Smooth muscle cell (in vitro differentiated cells): ENCODE data around the gene FAM89A. TPM values are rescaled to one million over a fixed set of nuclear protein-coding genes. Genes with fewer than 3 reads are reported as not detected.
A peak's percentile ranks its signal among the peaks of the same experiment; 100 is the strongest.

ENCODE experiments used
- DNase-seq: peaks from one replicate; lab custom pipeline; 2025; ENCODE audit not compliant: unreplicated experiment; lab: John Stamatoyannopoulos, UW
- H2AFZ ChIP-seq: fragments of 200-600 bp; sonication (generic); 2 replicates; pipeline ENCODE4 v1.6.0; 2016; ENCODE audit warnings: antibody characterized with exemption, low read depth, mild to moderate bottlenecking
- H3F3A ChIP-seq: fragments of 200-600 bp; sonication (generic); 2 replicates; pipeline ENCODE4 v1.6.0; 2017; ENCODE audit warnings: antibody characterized with exemption, low read depth
- H3K27ac ChIP-seq: fragments of 200-600 bp; sonication (generic); 2 replicates; pipeline ENCODE4 v1.5.1; 2016; ENCODE audit warnings: low read depth, mild to moderate bottlenecking
- H3K27me3 ChIP-seq: fragments of 200-600 bp; sonication (generic); 2 replicates; pipeline ENCODE4 v1.6.1; 2016; ENCODE audit warnings: low read depth, mild to moderate bottlenecking
- H3K36me3 ChIP-seq: fragments of 200-600 bp; sonication (generic); 2 replicates; pipeline ENCODE4 v1.5.1; 2016; ENCODE audit warnings: low read depth
- H3K4me1 ChIP-seq: fragments of 200-600 bp; sonication (generic); 2 replicates; pipeline ENCODE4 v1.5.1; 2016; ENCODE audit warnings: low read depth
- H3K4me2 ChIP-seq: fragments of 200-600 bp; sonication (generic); 2 replicates; pipeline ENCODE4 v1.6.0; 2016; ENCODE audit warnings: mild to moderate bottlenecking
- H3K4me3 ChIP-seq: fragments of 200-600 bp; sonication (generic); 2 replicates; pipeline ENCODE4 v1.5.1; 2016; ENCODE audit warnings: mild to moderate bottlenecking
- H3K79me2 ChIP-seq: fragments of 200-600 bp; sonication (generic); 2 replicates; pipeline ENCODE4 v1.6.0; 2016; ENCODE audit warnings: low read depth, mild to moderate bottlenecking
- H3K9ac ChIP-seq: fragments of 200-600 bp; sonication (generic); 2 replicates; pipeline ENCODE4 v1.6.0; 2016; ENCODE audit warnings: low read depth
- H3K9me3 ChIP-seq: fragments of 200-600 bp; sonication (generic); replicated peaks from 2 replicates; pipeline ENCODE4 v1.5.1; 2016; ENCODE audit warnings: low read depth
- H4K20me1 ChIP-seq: fragments of 200-600 bp; sonication (generic); 2 replicates; pipeline ENCODE4 v1.6.0; 2016; ENCODE audit warnings: low read depth
- WGBS: methylation state at CpG from one replicate; pipeline ENCODE4 v1.1.7; 2016; ENCODE audit warnings: low lambda C conversion rate; 5-methylcytosine and 5-hydroxymethylcytosine counted together
- polyA plus RNA-seq: library from polyadenylated mRNA; unstranded; fragments of >200 nt; fragmentation: Nextera tagmentation; extraction: Ambion mirVana; gene quantifications from 2 replicates; pipeline ENCODE4 v1.2.1, GENCODE V29; 2016
- total RNA-seq: library from RNA; depleted of rRNA; stranded (reverse); fragments of >200 nt; gene quantifications from 2 replicates; pipeline ENCODE4 v1.2.3, GENCODE V29; 2014
- TF ChIP-seq, protein P1 (sequence below): fragments of 200-600 bp; sonication (generic); IDR thresholded peaks from 2 replicates; pipeline ENCODE4 v1.5.1; 2017; ENCODE audit warnings: borderline replicate concordance, mild to moderate bottlenecking, antibody characterized with exemption; ENCODE audit not compliant: insufficient read depth, poor library complexity, severe bottlenecking

The FAM89A gene
- total and polyA plus RNA-seq, 2 experiments from 2014 or later = 34.9 to 45.3 TPM

GRCh38 chr1:231016966-231017365 is 23.1 kb downstream of the FAM89A start:
- WGBS = 85% methylated on average over 5 of the region's 5 CpGs
- Histone ChIP-seq H3K27ac (peak overlapping the region; percentile 28), H2AFZ (no peak overlapping the region), H3K4me2 (no peak overlapping the region), H4K20me1 (peaks cover 27% of the 10 kb centered on the region), H3K36me3 (peaks cover 3% of the 10 kb centered on the region), H3K4me3 (no peak overlapping the region), H3K79me2 (no peaks in the 10 kb centered on the region), H3K4me1 (no peaks in the 10 kb centered on the region), H3K9me3 (no peaks in the 10 kb centered on the region), H3F3A (no peaks in the 10 kb centered on the region), H3K9ac (no peak overlapping the region), H3K27me3 (no peaks in the 10 kb centered on the region)
- no peak for DNase-seq
- TF ChIP-seq, protein P1, sequence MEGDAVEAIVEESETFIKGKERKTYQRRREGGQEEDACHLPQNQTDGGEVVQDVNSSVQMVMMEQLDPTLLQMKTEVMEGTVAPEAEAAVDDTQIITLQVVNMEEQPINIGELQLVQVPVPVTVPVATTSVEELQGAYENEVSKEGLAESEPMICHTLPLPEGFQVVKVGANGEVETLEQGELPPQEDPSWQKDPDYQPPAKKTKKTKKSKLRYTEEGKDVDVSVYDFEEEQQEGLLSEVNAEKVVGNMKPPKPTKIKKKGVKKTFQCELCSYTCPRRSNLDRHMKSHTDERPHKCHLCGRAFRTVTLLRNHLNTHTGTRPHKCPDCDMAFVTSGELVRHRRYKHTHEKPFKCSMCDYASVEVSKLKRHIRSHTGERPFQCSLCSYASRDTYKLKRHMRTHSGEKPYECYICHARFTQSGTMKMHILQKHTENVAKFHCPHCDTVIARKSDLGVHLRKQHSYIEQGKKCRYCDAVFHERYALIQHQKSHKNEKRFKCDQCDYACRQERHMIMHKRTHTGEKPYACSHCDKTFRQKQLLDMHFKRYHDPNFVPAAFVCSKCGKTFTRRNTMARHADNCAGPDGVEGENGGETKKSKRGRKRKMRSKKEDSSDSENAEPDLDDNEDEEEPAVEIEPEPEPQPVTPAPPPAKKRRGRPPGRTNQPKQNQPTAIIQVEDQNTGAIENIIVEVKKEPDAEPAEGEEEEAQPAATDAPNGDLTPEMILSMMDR = no peak

DNA sequence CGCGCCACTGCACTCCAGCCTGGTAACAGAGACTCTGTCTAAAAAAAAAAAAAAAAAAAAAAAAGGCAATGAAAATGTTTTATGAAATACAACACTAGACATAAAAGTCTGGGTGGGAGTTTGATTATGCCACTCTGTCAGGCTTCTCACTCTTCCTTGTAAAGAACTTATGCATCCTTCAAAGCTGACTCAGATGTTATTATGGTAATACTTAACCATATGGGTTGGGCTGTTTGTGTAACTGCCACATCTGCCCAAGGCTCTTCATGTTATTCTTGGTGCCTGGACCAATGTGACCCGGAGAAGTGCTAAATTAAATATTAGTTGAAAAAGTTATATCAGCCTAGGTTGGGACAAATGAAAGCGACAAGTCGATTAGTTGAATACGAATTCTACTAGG is 23.8 kb downstream of the FAM89A start:
- WGBS = 94% methylated on average over 6 of the region's 6 CpGs
- no peaks in the 10 kb centered on the region for H3K27me3 ChIP-seq
- H2AFZ ChIP-seq = no peak overlapping the region
- no peak overlapping the region for H3K4me2 ChIP-seq
- H3K9ac ChIP-seq = no peak overlapping the region
- H4K20me1 ChIP-seq = peaks cover 20% of the 10 kb centered on the region
- no peaks in the 10 kb centered on the region for H3K4me1 ChIP-seq
- no peaks in the 10 kb centered on the region for H3K9me3 ChIP-seq
- TF ChIP-seq, protein P1 = no peak
- peak overlapping the region; percentile 28 for H3K27ac ChIP-seq
- H3F3A ChIP-seq = no peaks in the 10 kb centered on the region
- no peaks in the 10 kb centered on the region for H3K79me2 ChIP-seq
- H3K4me3 ChIP-seq = no peak overlapping the region
- no peak for DNase-seq
- H3K36me3 ChIP-seq = peaks cover 3% of the 10 kb centered on the region

- H3F3A ChIP-seq = no peaks in the 10 kb centered on the region
- peak overlapping the region; percentile 66 for H3K27ac ChIP-seq
- TF ChIP-seq, protein P1 = no peak
- no peaks in the 10 kb centered on the region for H3K36me3 ChIP-seq
- no peaks in the 10 kb centered on the region for H3K79me2 ChIP-seq
- no peak overlapping the region for H3K4me2 ChIP-seq
- H3K4me3 ChIP-seq = no peak overlapping the region
- no peaks in the 10 kb centered on the region for H3K9me3 ChIP-seq
- no peak overlapping the region for H2AFZ ChIP-seq
- H4K20me1 ChIP-seq = no peaks in the 10 kb centered on the region
- 79% methylated on average over 3 of the region's 3 CpGs for whole genome bisulfite sequencing
- no peak for DNase-seq
- H3K27me3 ChIP-seq = no peaks in the 10 kb centered on the region
- no peak overlapping the region for H3K9ac ChIP-seq
- H3K4me1 ChIP-seq = no peaks in the 10 kb centered on the region
These were observed 26.6 kb downstream of the FAM89A start for GRCh38 chr1:231013391-231014015.

GRCh38 chr1:231011963-231012362 is 28.1 kb downstream of the FAM89A start:
- TF ChIP-seq, protein P1 = no peak
- no peaks in the 10 kb centered on the region for H3K9me3 ChIP-seq

More at GRCh38 chr1:231011963-231012362, 28.1 kb downstream of the FAM89A start:
- H3K27ac ChIP-seq = no peak overlapping the region
- no peak overlapping the region for H3K9ac ChIP-seq
- H3K27me3 ChIP-seq = no peaks in the 10 kb centered on the region
- H2AFZ ChIP-seq = no peak overlapping the region
- H3K79me2 ChIP-seq = no peaks in the 10 kb centered on the region
- no peaks in the 10 kb centered on the region for H4K20me1 ChIP-seq
- no peaks in the 10 kb centered on the region for H3K4me1 ChIP-seq
- no peak overlapping the region for H3K4me3 ChIP-seq
- no peaks in the 10 kb centered on the region for H3F3A ChIP-seq
- H3K4me2 ChIP-seq = no peak overlapping the region
- no peaks in the 10 kb centered on the region for H3K36me3 ChIP-seq
- no peak for DNase-seq
- WGBS = 96% methylated on average over 5 of the region's 5 CpGs
